Motor neuron (in vitro differentiated cells): ENCODE results near the gene TUBA3D. TPM values are rescaled to one million over a fixed set of nuclear protein-coding genes. Genes with fewer than 3 reads are reported as not detected.
"Not testable (repeated sequence)": the region's sequence is repeated elsewhere in the genome, so short reads cannot be mapped to it uniquely, and the experiment has no call there.

Experiments
- ATAC-seq, 8 experiments: fragments of 200-7000 bp; cut with Tn5 transposase; replicated peaks in 6 of 8; 2 replicates each; pipeline ENCODE4 v1.8.0; 2021; ENCODE audit warnings: mild to moderate bottlenecking in 8 of 8, moderate library complexity in 8 of 8
- H3K27ac ChIP-seq, 2 donors: fragments of 250-450 bp; sonication (Bioruptor Pico); 2 replicates each; pipeline ENCODE4 v1.9.0; 2021; ENCODE audit warnings: antibody characterized with exemption in 2 of 2, mild to moderate bottlenecking in 2 of 2, moderate library complexity in 1 of 2
- H3K4me1 ChIP-seq, 2 donors: fragments of 250-450 bp; sonication (Bioruptor Pico); replicated peaks in 1 of 2; 2 replicates each; pipeline ENCODE4 v1.6.1; 2021; ENCODE audit warnings: antibody characterized with exemption in 2 of 2, mild to moderate bottlenecking in 2 of 2, moderate library complexity in 1 of 2
- H3K4me3 ChIP-seq, 5 donors: fragments of 250-450 bp; sonication (Bioruptor Pico); 2 replicates each; pipeline ENCODE4 v1.9.0; 2021; ENCODE audit warnings: antibody characterized with exemption in 5 of 5, mild to moderate bottlenecking in 5 of 5, moderate library complexity in 4 of 5
- WGBS, 10 experiments: fragments of 450-650 bp; shearing (Covaris generic); methylation state at CpG; one replicate each; pipeline ENCODE4 v1.0.0; 2022; 5-methylcytosine and 5-hydroxymethylcytosine counted together
- in situ Hi-C, 9 experiments: fragments of 400-800 bp; cut with MboI; loops; one replicate each; pipeline ENCODE4 v1.15.0; 2021; ENCODE audit warnings: low sequenced_read_pairs in 9 of 9, low pct_unique_long_range_greater_than_20kb in 2 of 9; ENCODE audit not compliant: unreplicated experiment in 9 of 9
- total RNA-seq, 8 experiments: library from RNA; unstranded; fragments of 300-600 nt; gene quantifications; 2 replicates each; pipeline versions ENCODE4 v1.2.3 to v1.2.4, GENCODE V29; 2022

The TUBA3D gene
- total RNA-seq, result 1 to 10 TPM in 1 of 8 experiments, under 1 TPM in 5, not detected in 2; 0.23 to 1.4 (median 0.44) TPM

GRCh38 chr2:131475831-131476230 is at the start of gene TUBA3D:
TUBA3D (plus strand) TSS chr2:131476119; CDS start chr2:131476200, 81 bp downstream.
- in situ Hi-C loops, result no loop called here
- Histone ChIP-seq H3K4me3 (no peak within 1 kb of the TSS), H3K27ac (no peak within 1 kb of the TSS), H3K4me1 (no peaks in the 10 kb centered on the region)
- ATAC-seq, result no peak
- WGBS, 10 experiments, result 95 to 100% methylated on average over 1 to 4 of the region's 27 CpGs; no CpG with 5 or more reads in 8 of the 10 experiments

- Histone ChIP-seq H3K27ac (no peak overlapping the region), H3K4me1 (peaks cover 0 to 3% of the 10 kb centered on the region in 2 donors), H3K4me3 (no peak overlapping the region)
- in situ Hi-C loops, result no loop called here
- no peak for ATAC-seq
- WGBS, 10 experiments, result 10 to 100% (median 66%) methylated on average over 2 to 5 of the region's 5 CpGs; no CpG with 5 or more reads in 1 of the 10 experiments
Observed at GRCh38 chr2:131426727-131427126, 49.2 kb upstream of the TUBA3D start.

- Histone ChIP-seq H3K4me1 (no peaks in the 10 kb centered on the region), H3K4me3 (no peak overlapping the region), H3K27ac (no peak overlapping the region)
- 0 to 93% (median 80%) methylated on average over 1 to 6 of the region's 6 CpGs; no CpG with 5 or more reads in 1 of the 10 experiments for WGBS, 10 experiments
- ATAC-seq, result no peak
- in situ Hi-C loops, result no loop called here
Observed at GRCh38 chr2:131431336-131431735, 44.6 kb upstream of the TUBA3D start.

- WGBS, 10 experiments, result 20 to 96% (median 85%) methylated on average over 1 to 6 of the region's 7 CpGs; no CpG with 5 or more reads in 2 of the 10 experiments
- H3K4me1 ChIP-seq, H3K27ac ChIP-seq, H3K4me3 ChIP-seq, in situ Hi-C loops: not testable (repeated sequence)
- peak in 1 of 8 experiments; percentile 57 for ATAC-seq
Observed at GRCh38 chr2:131440742-131441468, 35.0 kb upstream of the TUBA3D start.

- WGBS, 10 experiments, result 100% methylated on average over 2 of the region's 90 CpGs; no CpG with 5 or more reads in 9 of the 10 experiments
- ATAC-seq, in situ Hi-C loops: not testable (repeated sequence)
Observed at GRCh38 chr2:131444736-131445514, 31.0 kb upstream of the TUBA3D start.

GRCh38 chr2:131445515-131445797 is 30.5 kb upstream of the TUBA3D start:
- no CpG with 5 or more reads among the region's 21 CpGs for WGBS, 10 experiments
- H3K4me1 ChIP-seq, ATAC-seq, H3K27ac ChIP-seq, in situ Hi-C loops, H3K4me3 ChIP-seq: not testable (repeated sequence)

More at GRCh38 chr2:131444736-131445514, 31.0 kb upstream of the TUBA3D start:
- not testable (repeated sequence) for H3K4me1 ChIP-seq, H3K27ac ChIP-seq, H3K4me3 ChIP-seq

- Histone ChIP-seq H3K4me1 (no peaks in the 10 kb centered on the region), H3K4me3 (no peak overlapping the region), H3K27ac (no peak overlapping the region)
- in situ Hi-C loops, result no loop called here
- WGBS, 10 experiments, result no CpG with 5 or more reads among the region's 19 CpGs
- no peak for ATAC-seq
Observed at GRCh38 chr2:131445896-131446295, 30.0 kb upstream of the TUBA3D start.

- in situ Hi-C loops, H3K4me3 ChIP-seq, H3K4me1 ChIP-seq, ATAC-seq, H3K27ac ChIP-seq: not testable (repeated sequence)
- 31 to 95% (median 87%) methylated on average over 2 to 6 of the region's 9 CpGs; no CpG with 5 or more reads in 4 of the 10 experiments for WGBS, 10 experiments
Observed at GRCh38 chr2:131447981-131448380, 27.9 kb upstream of the TUBA3D start.

GRCh38 chr2:131451265-131451949 is 24.5 kb upstream of the TUBA3D start:
- in situ Hi-C loops, H3K4me3 ChIP-seq, H3K4me1 ChIP-seq, H3K27ac ChIP-seq: not testable (repeated sequence)
- peak; percentile 25 to 56 (median 42) for ATAC-seq
- 40 to 94% (median 84%) methylated on average over 1 to 5 of the region's 10 CpGs; no CpG with 5 or more reads in 7 of the 10 experiments for WGBS, 10 experiments

- H3K4me1 ChIP-seq, H3K27ac ChIP-seq, in situ Hi-C loops, H3K4me3 ChIP-seq: not testable (repeated sequence)
- no CpG with 5 or more reads among the region's 2 CpGs for WGBS, 10 experiments
- ATAC-seq, result peak in 3 of 8 experiments; percentile 79 to 91 (median 89)
Observed at GRCh38 chr2:131454914-131455313, 21.0 kb upstream of the TUBA3D start.

GRCh38 chr2:131467722-131468121 is 8.2 kb upstream of the TUBA3D start:
- 60 to 100% (median 83%) methylated on average over 1 of the region's 10 CpGs; no CpG with 5 or more reads in 7 of the 10 experiments for WGBS, 10 experiments
- H3K4me1 ChIP-seq, in situ Hi-C loops, ATAC-seq, H3K27ac ChIP-seq, H3K4me3 ChIP-seq: not testable (repeated sequence)

GRCh38 chr2:131470944-131471343 is 5.0 kb upstream of the TUBA3D start:
- H3K4me3 ChIP-seq, in situ Hi-C loops, H3K4me1 ChIP-seq, H3K27ac ChIP-seq: not testable (repeated sequence)
- WGBS, 10 experiments, result no CpG with 5 or more reads among the region's 3 CpGs
- ATAC-seq, result peak in 2 of 8 experiments; percentile 55 to 91

- in situ Hi-C loops, H3K27ac ChIP-seq, H3K4me1 ChIP-seq, H3K4me3 ChIP-seq: not testable (repeated sequence)
- ATAC-seq, result peak in 1 of 8 experiments; percentile 29
- WGBS, 10 experiments, result no CpG with 5 or more reads among the region's 8 CpGs
Observed at GRCh38 chr2:131471624-131472023, 4.3 kb upstream of the TUBA3D start.
